ENCODE results near the gene ZNF273. TPM values are rescaled to one million over a fixed set of nuclear protein-coding genes. Genes with fewer than 3 reads are reported as not detected.

ZNF273 gene
- total RNA-seq, 1 donor, result 3.7 TPM

DNA sequence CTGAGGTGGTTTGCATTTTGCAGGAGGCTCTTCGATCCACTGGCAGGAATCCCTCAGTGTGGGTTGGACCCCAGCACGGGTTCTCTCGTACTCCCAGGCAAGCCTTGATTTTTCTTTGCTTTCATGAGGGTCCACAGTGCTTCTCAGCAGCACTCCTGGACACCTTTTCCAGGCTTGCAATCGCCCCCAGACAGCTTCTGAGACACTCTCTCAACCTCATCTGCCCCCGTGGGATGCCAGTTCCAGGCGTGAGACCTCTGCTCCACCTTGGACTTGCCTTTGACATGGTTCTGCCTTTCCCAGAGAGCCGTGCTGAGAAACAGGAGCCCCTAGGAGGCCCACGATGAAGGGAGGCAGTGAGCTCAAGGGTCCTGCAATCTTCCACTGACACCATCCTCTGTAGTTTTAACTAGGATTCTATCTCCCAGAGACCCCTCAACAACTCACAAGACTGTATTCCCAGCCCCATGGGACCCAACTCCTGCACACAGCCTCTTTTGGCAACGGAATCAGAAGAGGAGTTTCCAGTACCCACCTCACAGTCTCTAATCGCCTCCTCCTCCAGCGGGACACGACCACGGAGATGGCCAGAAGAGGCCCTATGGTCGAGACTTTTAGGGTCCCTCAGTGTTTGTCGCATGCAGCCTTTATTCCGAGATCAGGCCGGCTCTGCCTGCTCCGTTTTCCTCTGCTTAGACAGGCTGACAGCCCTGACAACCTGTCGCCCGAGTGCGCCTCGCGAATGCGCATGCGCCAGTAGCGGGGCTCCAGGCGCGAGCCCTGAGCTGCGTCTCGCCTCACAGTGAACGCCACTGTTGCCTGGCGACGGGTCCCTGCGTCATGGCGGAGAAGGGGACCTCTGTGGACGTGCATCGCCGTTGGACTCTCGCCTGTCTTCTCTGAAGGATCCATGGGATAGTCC, 26.0 kb upstream of the ZNF273 start:
- no peak for DNase-seq (ENCODE audit: low read depth)
- no peak overlapping the region for H3K4me3 ChIP-seq (ENCODE audit: low read depth, low read length)
- TF ChIP-seq, protein P1, sequence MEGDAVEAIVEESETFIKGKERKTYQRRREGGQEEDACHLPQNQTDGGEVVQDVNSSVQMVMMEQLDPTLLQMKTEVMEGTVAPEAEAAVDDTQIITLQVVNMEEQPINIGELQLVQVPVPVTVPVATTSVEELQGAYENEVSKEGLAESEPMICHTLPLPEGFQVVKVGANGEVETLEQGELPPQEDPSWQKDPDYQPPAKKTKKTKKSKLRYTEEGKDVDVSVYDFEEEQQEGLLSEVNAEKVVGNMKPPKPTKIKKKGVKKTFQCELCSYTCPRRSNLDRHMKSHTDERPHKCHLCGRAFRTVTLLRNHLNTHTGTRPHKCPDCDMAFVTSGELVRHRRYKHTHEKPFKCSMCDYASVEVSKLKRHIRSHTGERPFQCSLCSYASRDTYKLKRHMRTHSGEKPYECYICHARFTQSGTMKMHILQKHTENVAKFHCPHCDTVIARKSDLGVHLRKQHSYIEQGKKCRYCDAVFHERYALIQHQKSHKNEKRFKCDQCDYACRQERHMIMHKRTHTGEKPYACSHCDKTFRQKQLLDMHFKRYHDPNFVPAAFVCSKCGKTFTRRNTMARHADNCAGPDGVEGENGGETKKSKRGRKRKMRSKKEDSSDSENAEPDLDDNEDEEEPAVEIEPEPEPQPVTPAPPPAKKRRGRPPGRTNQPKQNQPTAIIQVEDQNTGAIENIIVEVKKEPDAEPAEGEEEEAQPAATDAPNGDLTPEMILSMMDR (IDR thresholded peaks at IDR 0.05; ENCODE audit: insufficient read depth, low read length), result no peak

- DNase-seq (ENCODE audit: low read depth), result no peak
- H3K4me3 ChIP-seq (ENCODE audit: low read depth, low read length), result no peak overlapping the region
- TF ChIP-seq, protein P1 (IDR thresholded peaks at IDR 0.05; ENCODE audit: insufficient read depth, low read length), result no peak
These were observed 25.1 kb upstream of the ZNF273 start for GRCh38 chr7:64877714-64878610.

GRCh38 chr7:64878684-64879083, 24.4 kb upstream of the ZNF273 start:
- H3K4me3 ChIP-seq (ENCODE audit: low read depth, low read length), result no peak overlapping the region
- TF ChIP-seq, protein P1 (IDR thresholded peaks at IDR 0.05; ENCODE audit: insufficient read depth, low read length), result no peak
- DNase-seq (ENCODE audit: low read depth), result no peak

DNA sequence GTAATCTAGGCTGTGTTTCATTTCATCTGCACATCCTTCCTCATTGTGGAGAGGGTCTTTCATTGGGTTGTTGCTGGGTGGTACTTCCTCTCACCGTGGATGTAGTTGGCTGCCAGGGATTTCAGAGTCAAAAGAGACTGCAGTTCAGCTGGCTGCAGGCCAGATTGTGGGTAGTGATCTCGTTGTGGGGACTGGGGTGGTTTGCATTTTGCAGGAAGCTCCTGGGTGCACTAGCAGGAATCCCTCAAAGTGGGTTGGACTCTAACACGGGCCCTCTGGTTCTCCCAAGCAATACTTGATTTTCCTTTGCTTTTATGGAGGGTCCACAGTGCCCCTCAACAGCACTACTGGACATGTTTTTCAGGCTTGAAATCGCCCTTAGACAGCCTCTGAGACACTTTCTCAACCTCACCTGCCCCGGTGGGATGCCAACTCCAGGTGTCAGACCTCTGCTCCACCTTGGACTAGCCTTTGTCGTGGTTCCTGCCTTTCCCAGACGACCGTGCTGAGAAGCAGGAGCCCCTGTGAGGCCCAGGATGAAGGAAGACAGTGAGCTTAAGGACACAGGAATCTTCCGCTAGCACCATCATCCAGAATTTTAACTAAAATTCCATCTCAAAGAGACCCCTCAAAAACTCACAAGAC, 23.9 kb upstream of the ZNF273 start:
- TF ChIP-seq, protein P1 (IDR thresholded peaks at IDR 0.05; ENCODE audit: insufficient read depth, low read length), result no peak
- no peak for DNase-seq (ENCODE audit: low read depth)
- no peak overlapping the region for H3K4me3 ChIP-seq (ENCODE audit: low read depth, low read length)

DNA sequence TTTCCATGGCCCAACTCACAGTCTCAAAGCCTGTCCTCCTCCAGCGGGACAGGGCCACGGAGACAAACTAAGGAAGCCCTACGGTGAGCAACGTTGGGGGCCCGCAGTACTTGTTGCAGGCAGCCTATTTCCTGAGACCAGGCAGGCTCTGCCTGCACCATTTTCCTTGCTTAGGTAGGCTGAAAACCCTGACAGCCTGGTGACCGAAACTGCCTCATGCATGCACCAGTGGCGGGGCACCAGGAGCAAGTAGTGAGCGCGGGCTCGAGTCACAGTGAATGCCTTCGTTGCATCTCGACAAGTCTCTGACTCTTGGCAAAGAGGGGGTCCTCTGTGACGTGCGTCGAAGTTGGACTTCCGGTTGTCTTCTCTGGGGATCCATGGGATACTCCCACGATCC, 23.3 kb upstream of the ZNF273 start:
- TF ChIP-seq, protein P1 (IDR thresholded peaks at IDR 0.05; ENCODE audit: insufficient read depth, low read length), result no peak
- no peak overlapping the region for H3K4me3 ChIP-seq (ENCODE audit: low read depth, low read length)
- no peak for DNase-seq (ENCODE audit: low read depth)

Data from fibroblast of the aortic adventitia (primary cell).